GM19328 (cell line): ENCODE measurements around the gene PRKAR2B.
"Not testable (repeated sequence)": the region's sequence is repeated elsewhere in the genome, so short reads cannot be mapped to it uniquely, and the experiment has no call there.

Experiments
- ATAC-seq: cut with Tn5 transposase; IDR thresholded peaks from one replicate; pipeline ENCODE4 v1.9.1; 2021; ENCODE audit warnings: mild to moderate bottlenecking, moderate library complexity; ENCODE audit not compliant: unreplicated experiment

Gene PRKAR2B

DNA sequence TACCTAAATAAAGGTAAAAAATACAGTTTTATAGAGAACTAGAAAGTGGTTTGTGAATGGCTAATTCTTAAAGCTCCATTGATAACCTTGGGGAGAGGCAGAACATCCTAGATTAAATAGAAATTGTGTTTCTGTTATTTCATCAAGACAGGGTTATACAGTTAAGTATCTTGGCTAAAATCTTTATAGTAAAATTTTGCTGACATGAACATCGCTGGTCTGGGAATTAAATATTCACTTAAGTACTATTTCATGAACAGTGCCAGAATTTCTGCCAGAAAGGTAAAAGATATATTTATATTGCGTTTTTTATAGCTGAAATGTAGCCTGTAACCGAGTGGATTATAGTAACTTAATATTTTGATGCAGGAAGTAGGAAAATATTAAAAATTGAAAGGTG, 70.6 kb downstream of the PRKAR2B start:
- ATAC-seq: no peak

DNA sequence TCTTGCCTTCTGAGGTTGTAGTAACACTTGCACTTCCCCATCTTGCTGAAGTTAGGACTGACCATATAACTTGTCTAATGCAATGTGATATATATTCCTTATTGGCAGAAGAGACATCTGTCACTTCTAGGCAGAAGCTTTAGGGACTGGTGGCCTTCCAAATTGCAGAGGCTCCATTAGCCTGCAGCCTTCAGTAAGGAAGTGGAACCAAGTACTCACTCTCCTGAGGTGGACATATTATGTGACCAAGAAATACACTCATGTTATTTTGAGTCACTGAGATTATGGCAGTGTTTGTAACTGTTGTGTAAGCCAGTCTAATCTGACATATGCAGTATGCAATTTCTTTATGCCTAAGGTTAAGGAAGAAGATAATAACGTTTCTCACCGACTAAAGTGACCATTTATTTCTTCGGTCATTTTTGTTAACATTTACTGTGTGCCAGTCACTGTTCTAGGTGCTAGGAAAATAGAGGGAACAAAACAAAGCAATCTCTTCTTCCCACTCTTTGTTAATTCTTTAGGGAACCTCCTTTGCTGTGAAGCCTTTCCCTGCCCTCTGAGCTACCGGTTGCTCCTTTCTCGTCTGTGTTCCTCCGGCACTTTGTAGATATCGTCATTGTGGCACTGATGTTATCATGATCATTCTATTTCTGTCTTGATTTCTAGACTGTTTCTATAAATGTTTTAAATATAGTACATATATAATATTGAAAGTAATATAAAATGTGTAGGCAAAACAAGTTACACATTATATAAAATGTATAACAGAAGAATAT, 71.4 kb downstream of the PRKAR2B start:
- no peak for ATAC-seq

DNA sequence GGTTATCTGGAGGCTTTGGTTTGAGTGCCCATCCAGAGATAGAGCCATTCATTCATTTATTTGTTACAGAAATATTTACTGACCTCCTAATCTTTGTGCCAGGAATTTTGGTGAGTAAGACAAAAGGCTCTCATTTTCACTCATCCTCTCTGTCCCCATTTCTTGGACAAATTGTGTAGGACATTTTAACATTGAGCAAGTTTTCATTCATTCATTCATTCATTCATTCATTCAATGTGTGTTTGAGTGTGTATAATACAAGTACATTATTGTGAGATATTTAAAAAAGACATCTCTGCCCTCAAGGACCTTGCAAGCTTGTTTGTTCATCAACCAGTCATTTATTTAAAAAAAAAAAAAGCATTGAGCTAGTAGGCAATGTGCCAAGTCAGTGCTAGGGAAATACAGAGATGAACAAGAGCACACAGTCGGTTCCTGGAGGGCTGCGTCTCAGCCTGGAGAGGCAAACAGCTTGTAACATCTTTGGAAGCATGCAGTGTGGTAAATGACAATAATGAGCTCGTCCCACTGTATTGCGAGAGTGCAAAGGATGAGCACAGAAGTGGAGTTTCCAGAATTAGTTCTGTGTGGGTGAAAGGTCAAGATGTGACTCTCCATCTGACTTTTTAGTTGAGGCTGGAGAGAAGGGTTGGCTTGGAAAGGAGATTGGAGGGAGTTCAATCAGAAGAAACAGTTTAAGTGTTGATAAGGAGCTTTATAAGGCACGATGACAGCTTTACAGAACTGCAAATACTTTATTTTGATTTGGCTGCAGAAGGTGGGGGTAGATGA, 73.8 kb downstream of the PRKAR2B start:
- ATAC-seq: no peak

DNA sequence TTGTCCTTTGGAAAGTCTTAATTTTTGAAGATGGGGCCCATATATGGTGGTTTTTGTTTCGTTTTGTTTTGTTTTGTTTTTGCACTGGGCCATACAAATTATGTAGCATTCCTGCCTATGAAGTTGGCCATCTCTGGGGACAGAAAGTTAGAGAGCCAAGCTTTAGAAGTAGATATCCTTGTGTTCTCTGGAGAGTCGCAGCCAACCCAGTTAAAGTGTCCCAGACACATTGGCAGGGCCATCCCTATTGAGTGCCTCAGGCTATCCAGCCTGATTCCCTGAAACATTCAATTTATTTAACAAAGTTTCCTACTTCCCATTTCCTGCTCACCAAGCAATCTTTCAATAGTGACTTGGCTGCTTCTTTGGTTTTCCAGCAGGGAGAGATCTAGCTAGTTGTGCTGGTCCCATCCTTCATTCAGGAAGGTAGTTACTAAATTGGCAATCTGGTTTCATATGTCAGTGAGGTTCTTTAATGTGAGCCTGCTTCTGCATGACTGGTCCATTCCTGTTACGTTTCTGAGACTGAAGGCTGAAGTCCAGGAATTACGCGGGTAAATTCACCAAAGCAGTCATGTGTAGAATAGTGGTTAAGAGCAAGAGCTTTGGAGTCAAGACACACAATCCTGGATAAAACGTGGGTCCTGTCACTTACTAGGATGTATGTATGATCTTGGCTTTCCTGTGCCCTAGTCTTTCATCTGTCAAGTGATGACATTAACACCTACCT, 75.0 kb downstream of the PRKAR2B start:
- ATAC-seq: no peak

DNA sequence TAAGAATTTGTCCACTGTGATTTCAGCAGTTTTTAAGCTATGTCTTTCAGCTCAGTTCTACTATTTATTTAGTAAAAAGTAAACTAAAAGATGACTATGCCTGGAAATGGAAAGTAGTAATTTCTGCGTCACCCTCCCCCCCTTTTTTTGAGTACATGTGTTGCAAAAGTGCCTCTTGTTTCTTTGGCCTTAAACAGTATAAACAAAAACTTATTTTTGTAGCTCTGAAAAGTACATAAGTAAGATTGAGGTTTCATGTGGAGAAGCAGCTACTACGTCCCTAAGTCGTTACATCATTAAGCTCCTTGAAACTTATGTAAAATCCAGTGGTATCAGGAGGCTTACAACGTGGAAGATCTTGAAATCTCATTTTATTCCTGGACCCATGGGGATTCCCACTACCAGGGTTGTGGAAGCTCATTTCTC, 78.0 kb downstream of the PRKAR2B start:
- no peak for ATAC-seq

DNA sequence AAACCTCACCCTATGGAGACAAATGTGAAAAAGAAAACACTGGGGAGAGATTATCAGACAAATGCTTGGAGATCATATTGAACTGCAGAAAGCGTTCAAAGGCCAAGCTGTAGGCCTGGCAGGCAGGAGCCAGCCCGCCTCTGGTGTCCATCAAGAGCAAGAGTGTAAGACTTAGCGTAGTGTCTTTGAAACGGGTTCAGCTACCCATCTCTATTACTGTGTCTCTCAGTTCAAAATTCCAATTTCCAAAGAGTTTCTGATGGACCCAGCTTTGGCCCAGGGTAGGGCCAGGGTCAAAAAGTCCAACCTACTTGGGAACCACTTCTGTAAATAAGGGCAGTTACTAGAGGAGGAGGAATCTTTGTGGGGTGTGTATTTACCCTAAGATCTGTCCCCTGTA, 78.9 kb downstream of the PRKAR2B start:
- ATAC-seq: no peak

DNA sequence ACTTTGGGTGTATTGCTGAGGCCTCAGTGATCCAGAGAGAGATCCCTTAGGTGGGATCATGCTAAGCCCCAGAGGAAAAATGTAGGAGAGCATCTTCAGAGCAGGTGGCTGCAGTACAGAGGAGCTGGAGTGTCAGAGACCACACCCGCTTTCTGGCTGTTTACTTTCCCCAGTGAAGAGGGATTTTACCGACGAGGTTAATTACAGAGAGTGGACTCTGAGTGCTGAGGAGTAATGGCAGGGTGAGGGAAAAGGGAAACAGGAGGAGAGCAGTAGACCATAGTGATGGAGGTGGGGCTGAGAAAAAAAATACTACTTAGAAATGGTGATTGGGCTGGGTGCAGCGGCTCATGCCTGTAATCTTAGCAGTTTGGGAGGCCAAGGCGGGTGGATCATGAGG, 81.0 kb downstream of the PRKAR2B start:
- no peak for ATAC-seq

DNA sequence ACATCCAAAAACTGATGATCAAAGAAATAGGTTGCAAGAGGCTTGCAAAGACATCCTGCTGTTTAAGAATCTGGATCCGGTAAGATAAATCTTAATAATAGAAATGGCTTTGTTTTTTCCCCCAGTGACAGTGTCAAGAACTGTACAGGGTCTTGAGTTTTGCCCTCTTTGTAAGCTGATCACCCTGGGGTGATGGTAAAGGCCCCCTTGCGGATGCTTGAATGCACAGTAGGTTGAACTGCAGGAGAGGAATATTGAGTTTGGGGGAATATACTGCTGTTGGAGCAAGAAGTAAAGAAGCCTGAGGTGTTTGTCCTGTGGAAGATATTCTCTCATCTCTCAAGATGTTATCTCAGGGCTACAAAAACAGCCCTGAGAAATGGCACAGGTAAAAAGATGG, 83.7 kb downstream of the PRKAR2B start:
- no peak for ATAC-seq

DNA sequence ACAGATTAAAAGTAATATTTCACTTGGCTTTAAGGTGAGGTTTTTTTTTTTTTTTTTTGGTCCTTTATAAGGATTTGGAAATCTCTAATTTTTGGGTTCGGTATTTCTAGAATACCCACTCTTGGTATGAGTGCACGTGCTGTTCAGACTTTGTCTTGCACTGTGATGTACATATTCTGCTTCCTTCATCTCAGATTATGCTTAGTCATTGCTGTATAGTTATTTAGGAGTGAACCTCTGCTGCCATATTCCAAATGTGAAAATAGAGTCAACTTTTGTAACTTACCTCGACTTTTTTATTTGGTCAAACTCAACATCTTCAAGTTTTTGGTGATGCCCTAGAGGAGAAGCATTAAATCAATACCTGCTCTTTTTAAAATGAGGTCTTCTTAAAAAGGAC, 84.2 kb downstream of the PRKAR2B start:
- no peak for ATAC-seq

DNA sequence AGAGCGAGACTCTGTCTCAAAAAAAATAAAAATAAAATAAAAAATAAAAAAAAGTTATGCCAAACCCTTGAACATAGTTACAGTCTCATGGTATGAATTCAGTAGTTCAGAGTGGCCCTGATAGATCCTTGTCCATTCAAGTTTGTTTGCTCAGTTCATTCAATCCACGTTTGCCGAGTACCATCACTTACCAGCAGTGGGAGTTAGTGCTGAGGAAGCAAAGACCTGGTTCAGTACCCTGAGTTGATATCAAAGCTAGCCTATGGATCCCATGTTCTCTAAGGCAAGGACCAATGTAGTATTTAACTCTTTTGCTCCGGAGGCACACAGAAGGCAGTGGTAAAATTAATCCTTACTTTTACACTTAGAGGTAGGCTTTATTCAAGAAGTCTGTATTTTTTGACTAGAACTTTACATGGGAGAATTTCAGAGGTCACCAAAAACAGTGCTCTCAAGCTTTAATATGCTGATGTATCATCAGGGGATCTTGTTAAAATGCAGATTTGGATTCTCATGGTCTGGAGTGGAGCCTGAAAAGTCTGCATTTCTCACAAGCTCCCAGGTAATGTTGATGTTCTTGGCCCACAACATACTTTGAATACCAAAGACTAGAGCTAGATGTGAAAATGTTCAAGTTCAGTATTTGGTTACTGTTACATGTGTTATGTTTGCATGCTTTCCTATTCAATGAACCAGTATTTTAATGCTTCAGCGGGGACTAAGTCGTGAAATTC, 86.1 kb downstream of the PRKAR2B start:
- no peak for ATAC-seq

DNA sequence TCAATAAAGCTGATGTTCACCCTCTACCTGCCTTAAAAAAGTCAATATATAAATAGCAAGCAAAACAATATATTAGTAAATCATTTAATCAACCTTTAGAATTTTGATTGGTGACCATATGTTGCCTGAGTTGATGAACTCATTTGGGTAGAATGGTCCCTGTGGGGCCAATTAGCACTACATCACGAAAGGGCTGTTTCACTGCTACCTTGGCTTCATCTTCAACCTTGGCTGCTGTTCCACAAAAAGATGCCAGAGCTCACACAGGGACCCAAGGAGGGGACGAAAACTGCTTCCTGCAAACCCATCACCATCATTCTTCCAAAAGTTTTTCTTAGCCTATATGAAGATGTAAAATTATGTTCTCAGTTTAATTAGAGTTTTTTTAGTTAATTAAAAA, 88.9 kb downstream of the PRKAR2B start:
- no peak for ATAC-seq

DNA sequence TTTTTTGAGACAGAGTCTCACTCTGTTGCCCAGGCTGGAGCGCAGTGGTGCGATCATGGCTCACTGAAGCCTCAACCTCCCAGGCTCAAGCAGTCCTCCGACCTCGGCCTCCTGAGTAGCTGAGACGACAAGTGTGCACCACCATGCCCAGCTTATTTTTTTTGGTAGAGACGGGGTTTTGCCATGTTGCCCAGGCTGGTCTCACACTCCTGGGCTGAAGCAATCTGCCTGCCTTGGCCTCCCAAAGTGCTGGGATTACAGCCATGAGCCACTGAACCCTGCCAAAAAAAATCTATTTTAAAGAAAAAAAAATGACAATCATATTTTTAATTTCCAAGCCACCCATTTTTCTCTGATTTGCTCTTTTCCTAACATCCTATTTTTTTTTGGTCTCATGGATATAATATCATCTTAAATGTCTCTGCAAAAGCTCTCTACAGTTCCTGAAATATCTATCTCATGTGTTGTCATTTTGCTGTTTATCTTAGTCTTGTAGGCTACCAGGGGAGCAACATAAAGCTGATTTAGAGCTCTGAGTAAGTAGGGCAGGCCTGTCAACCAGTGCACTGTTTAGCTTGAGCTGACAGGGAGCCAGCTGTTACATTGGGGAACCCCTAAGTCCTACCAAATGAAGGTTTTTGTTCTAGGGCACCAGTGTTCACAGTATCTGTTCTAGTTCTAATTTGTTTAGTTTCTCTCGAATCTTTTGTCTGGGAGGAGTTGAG, 94.4 kb downstream of the PRKAR2B start:
- ATAC-seq: no peak

DNA sequence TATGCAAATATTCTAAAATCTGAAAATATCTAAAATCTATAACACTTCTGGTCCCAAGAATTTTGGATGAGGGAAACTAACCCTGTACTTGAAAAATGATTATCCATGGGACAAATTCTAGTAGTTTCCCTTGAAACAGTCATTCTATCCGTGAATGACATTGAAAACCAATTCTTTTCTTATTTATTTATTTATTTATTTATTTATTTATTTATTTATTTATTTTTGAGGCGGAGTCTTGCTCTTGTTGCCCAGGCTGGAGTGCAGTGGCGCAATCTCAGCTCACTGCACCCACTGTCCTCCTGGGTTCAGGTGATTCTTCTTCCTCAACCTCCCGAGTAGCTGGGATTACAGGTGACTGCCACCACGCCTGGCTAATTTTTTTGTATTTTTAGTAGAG, 99.4 kb downstream of the PRKAR2B start:
- ATAC-seq: not testable (repeated sequence)

DNA sequence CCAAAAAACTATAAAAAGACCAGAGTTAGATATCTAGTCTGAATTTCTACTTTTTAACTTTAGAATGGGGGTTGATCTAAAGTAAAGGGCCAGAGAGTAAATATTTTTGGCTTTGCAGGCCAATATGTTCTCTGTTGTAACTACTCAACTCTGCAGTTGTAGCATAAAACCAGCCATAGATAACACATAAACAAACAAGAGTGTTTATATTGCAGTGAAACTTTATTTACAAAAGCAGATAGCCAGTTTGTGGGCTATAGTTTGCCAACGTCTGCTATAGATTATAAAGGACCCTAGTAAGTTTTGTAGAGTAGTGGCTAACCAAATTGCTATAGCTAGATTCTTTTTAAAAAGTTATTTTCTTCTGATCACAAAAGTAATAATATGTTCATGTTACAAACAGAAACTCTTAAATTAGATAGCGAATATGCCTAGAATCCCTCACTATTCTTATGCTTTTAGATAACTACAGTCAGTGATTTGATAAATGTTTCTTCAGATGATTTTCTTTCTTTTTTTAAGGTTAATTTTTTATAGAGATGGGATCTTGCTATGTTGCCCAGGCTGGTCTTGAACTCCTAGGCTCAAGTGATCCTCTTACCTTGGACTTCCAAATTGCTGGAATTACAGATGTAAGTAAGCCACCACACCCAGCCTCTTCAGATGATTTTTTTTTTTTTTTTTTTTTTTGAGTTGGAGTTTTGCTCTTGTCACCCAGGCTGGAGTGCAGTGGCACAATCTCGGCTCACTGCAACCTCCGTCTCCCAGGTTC, 100.7 kb downstream of the PRKAR2B start:
- ATAC-seq: no peak

DNA sequence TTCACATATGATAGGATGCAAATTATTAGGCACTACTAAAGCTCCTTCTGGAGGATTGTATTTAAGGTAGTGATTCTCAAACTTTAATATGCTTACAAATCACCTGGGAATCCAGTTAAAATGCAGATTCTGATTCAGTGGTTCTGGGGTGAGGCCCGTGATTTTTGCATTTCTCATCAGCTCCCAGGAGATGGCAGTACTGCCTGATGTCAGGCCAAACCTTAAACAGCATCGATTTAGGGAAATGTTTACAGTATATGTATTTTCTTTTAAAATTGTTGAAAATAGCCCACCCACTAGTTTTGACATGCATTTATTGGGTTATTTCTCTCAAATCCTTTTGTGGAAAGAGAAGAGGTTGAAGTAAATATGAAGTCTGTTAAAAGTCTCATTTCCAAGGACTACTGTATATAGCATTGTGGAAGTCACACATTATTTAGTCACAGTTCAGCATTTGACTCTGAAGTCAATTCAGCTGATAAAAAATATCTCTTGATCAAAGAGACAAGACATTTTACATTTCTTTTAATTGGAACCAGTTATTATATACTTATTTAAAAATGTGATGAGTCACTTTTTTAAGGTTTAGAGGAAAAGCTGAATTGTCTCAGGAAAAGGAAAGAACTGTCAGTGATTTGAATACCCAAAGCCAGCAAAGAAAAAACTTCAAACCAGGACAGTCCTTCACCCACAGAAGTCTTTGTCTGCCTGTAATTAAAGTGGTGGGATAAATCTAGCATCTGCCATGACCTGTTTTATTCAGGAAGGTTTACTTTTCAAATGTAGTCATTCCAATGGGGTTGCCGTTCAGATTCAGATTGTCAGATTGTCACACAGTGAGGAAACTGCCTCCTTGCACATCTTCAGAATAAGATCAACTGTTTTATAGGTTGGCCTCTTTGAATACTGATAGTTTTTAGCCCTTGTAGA, 103.2 kb downstream of the PRKAR2B start:
- no peak for ATAC-seq

DNA sequence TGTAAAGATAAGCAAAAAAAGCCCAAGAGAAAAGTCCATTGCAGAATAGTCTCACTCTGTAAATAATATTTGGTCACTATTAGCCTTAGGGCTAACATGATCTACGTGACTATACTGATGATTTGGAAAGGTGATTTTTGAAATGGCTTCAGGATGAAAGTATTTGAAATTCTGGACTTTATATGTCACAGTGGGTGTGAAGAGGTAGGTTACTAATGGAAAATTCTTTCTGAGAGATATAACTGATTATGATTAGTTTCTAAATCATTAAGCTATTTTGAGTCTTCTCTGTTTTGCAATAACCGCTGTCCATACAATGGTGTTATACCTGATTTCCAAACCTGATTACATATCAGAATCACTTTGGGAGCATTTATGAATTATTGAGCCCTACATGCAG, 104.2 kb downstream of the PRKAR2B start:
- no peak for ATAC-seq

DNA sequence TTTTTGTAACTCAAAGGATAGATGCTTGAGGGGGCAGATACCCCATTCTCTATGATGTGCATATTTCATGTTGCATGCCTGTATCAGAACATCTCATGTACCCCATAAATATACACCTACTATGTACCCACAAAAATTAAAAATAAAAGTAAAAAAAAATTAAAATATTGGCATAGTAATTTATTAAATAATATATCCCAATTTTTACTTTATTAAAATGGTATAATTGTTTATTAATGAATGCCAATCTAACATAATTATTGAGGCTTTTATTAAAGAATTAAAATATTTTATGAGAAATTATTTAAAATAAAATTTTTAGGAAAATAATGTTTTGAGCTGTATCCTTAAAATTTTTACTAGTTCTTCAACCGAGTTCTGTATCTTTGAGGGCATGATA, 105.4 kb downstream of the PRKAR2B start:
- ATAC-seq: no peak

DNA sequence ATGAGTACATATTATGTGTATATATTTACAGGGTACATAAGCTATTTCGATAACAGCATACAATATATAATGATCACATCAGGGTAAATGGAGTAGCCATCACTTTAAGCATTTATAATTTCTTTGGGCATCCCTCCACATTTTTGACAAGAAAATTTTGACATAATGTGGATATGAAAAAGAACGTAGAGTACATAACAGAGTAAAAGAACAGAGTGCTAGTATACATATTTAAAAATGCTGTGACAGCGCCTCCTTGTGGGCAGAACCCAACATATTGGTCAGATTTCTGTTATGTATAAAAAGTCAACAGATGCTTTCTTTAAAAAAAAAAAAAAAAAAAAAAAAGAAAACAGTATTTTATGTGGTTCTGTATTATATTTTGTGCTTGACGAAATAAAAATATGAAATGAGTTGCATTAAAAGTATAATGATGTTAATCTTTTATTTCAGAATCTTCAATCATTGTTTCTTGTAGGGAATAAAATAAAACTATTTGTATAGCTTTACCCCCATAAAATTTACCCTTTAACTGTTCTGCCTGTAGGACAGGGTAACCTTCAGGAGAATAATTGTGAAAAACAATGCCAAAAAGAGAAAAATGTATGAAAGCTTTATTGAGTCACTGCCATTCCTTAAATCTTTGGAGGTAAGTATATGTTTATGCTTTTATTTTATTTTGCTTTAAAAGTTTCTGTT, 106.0 kb downstream of the PRKAR2B start:
- ATAC-seq: no peak
